HFFc6 (cell line): ENCODE measurements around the gene ADORA2A. TPM values are rescaled to one million over a fixed set of nuclear protein-coding genes. Genes with fewer than 3 reads are reported as not detected.

ENCODE experiments used
- DNase-seq: peaks from one replicate; pipeline ENCODE4 v3.0.0-alpha.2; 2018
- H3K27ac Mint-ChIP-seq: 2 replicates; pipeline ENCODE4 v1.8.0; 2020; ENCODE audit warnings: mild to moderate bottlenecking, mixed read lengths
- H3K27me3 Mint-ChIP-seq: 2 replicates; pipeline ENCODE4 v1.8.0; 2021; ENCODE audit warnings: mild to moderate bottlenecking, moderate library complexity, mixed read lengths; ENCODE audit not compliant: insufficient read depth
- H3K36me3 Mint-ChIP-seq: 2 replicates; pipeline ENCODE4 v1.8.0; 2021; ENCODE audit warnings: low read depth, mixed read lengths
- H3K4me1 Mint-ChIP-seq: 2 replicates; pipeline ENCODE4 v1.8.0; 2020; ENCODE audit warnings: low read depth, mixed read lengths
- H3K4me3 Mint-ChIP-seq: 2 replicates; pipeline ENCODE4 v1.8.0; 2020; ENCODE audit warnings: mild to moderate bottlenecking, moderate library complexity, mixed read lengths
- H3K9me3 Mint-ChIP-seq: 2 replicates; pipeline ENCODE4 v1.8.0; 2020; ENCODE audit warnings: mild to moderate bottlenecking, mixed read lengths
- total RNA-seq, 6 experiments: library from RNA; stranded (reverse); fragmentation: NEBNext Ultra II Directional; extraction: Animal tissue kit (Norgen Biotek cat#: 25700); gene quantifications; 2 replicates in 1 of 6; 3 replicates in 5 of 6; pipeline ENCODE4 v1.2.3, GENCODE V29; 2021
- TF ChIP-seq, protein P1 (sequence below): fragments of 200-600 bp; sonication (generic); IDR thresholded peaks from 2 replicates; pipeline ENCODE4 v1.5.0; 2021; ENCODE audit warnings: antibody characterized with exemption, mild to moderate bottlenecking

Gene ADORA2A
- total RNA-seq, 6 experiments from 2014 or later, result 1.1 to 2.9 (median 1.4) TPM

DNA sequence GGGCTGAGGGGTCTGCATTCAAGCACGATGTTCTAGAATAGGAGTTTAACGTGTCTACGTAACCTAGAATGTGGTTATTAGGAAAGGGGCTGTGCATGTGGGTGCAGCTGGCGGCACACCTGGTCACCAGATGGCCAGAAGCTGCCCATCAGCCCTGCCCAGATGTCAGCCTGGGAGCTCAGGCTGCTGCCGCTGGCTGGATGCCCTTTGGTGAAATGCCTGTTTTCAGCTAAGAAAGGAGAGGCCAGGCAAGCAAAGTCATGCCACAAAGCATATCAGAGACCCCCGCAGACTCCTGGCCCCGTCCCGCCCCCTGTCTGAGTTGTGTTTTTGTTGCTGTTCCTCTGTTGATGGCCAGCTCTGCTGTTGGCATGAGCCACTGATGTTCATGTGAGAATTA, 11.3 kb upstream of the ADORA2A start:
- Mint-ChIP-seq H3K36me3 (0 out of 2 replicates have a peak, but pooled peaks cover 3% of the 10 kb centered on the region), H3K27me3 (peaks cover 1% of the 10 kb centered on the region), H3K4me1 (peaks cover 12% of the 10 kb centered on the region), H3K4me3 (no peak overlapping the region), H3K9me3 (no peaks in the 10 kb centered on the region), H3K27ac (no peak overlapping the region)
- TF ChIP-seq, protein P1, sequence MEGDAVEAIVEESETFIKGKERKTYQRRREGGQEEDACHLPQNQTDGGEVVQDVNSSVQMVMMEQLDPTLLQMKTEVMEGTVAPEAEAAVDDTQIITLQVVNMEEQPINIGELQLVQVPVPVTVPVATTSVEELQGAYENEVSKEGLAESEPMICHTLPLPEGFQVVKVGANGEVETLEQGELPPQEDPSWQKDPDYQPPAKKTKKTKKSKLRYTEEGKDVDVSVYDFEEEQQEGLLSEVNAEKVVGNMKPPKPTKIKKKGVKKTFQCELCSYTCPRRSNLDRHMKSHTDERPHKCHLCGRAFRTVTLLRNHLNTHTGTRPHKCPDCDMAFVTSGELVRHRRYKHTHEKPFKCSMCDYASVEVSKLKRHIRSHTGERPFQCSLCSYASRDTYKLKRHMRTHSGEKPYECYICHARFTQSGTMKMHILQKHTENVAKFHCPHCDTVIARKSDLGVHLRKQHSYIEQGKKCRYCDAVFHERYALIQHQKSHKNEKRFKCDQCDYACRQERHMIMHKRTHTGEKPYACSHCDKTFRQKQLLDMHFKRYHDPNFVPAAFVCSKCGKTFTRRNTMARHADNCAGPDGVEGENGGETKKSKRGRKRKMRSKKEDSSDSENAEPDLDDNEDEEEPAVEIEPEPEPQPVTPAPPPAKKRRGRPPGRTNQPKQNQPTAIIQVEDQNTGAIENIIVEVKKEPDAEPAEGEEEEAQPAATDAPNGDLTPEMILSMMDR, result no peak
- no peak for DNase-seq

DNA sequence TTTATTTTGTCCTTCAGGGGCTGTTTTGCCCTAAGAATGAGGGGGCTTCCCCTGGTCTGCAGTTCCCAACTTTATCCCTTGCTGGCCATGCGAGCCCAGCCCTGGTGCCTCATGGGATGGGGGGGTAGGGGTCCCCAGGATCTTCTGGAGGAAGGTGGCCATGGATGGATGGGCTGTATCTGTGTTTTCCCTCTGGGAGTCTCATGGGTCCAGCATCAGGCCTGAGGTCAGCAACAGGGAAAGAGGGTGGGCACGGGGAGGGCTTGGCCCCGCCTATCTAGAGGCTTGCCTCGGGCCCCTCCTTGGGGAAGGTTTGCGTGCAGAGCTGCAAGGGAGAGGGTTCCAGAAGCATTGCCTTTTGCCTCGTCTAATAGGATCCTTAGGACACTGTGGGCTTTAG, 10.8 kb upstream of the ADORA2A start:
- DNase-seq, result no peak
- Mint-ChIP-seq H3K4me1 (peaks cover 12% of the 10 kb centered on the region), H3K27ac (no peak overlapping the region), H3K36me3 (0 out of 2 replicates have a peak, but pooled peaks cover 3% of the 10 kb centered on the region), H3K9me3 (no peaks in the 10 kb centered on the region), H3K4me3 (no peak overlapping the region), H3K27me3 (peaks cover 1% of the 10 kb centered on the region)
- TF ChIP-seq, protein P1, result no peak

DNA sequence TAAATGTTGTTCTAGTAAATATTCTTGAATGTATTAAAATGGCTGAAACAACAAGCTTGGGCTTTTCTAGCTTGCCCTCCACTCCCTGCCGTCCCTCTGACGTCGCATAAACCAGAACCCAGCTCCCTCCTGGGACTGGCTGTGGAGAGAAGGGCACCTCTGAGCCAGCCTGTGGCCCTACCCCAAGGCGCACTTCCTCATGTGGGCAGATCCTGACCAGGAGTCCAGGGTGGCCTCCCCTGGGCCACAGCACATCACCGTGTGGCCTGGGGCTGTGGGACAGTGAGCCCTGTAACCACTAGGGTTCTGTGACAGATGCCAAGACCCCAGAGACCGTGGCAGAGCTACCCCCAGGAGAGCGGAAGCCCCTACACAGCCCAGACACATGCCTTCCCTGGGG, 10.2 kb upstream of the ADORA2A start:
- Mint-ChIP-seq H3K4me1 (peaks cover 12% of the 10 kb centered on the region), H3K27ac (no peak overlapping the region), H3K36me3 (0 out of 2 replicates have a peak, but pooled peaks cover 3% of the 10 kb centered on the region), H3K9me3 (no peaks in the 10 kb centered on the region), H3K27me3 (peaks cover 1% of the 10 kb centered on the region), H3K4me3 (no peak overlapping the region)
- no peak for DNase-seq
- TF ChIP-seq, protein P1, result no peak

DNA sequence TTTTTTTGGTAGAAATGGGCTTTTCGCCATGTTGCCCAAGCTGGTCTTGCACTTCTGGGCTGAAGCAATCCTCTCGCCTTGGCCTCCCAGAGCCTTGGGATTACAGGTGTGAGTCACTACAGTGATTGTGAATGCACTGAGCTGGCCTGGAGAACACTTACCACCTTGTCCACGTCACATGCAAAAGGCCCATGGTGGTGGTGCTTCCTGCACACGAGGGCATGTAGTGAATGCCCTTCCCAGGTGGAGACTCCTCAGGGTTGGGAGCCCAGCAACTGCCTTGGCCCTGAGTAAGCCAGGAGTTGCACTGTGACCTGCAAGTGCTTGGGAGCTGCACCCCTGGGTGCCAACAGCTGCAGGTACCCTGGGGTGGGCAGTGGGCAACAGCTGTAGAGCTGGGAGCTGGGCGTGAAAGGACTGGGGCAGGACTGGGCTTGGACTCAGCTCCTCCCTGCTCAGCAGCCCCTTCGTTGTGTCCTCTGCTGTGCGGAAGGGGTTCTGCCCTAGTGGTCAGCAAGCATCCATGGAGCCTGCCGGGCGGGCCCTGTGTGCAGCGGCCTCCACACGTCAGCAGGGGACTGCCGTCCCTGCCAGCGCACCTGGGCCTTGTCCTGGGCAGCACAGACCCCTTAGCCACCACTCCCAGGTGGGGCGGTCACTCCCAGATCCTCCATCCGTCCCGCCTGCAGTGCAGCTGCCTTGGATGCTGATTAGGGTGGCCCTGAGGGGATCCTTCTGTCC, 9.3 kb upstream of the ADORA2A start:
- Mint-ChIP-seq H3K27ac (no peak overlapping the region), H3K36me3 (0 out of 2 replicates have a peak, but pooled peaks cover under 1% of the 10 kb centered on the region), H3K27me3 (peaks cover 1% of the 10 kb centered on the region), H3K4me1 (peaks cover 12% of the 10 kb centered on the region), H3K9me3 (no peaks in the 10 kb centered on the region), H3K4me3 (no peak overlapping the region)
- TF ChIP-seq, protein P1, result no peak
- DNase-seq, result no peak

DNA sequence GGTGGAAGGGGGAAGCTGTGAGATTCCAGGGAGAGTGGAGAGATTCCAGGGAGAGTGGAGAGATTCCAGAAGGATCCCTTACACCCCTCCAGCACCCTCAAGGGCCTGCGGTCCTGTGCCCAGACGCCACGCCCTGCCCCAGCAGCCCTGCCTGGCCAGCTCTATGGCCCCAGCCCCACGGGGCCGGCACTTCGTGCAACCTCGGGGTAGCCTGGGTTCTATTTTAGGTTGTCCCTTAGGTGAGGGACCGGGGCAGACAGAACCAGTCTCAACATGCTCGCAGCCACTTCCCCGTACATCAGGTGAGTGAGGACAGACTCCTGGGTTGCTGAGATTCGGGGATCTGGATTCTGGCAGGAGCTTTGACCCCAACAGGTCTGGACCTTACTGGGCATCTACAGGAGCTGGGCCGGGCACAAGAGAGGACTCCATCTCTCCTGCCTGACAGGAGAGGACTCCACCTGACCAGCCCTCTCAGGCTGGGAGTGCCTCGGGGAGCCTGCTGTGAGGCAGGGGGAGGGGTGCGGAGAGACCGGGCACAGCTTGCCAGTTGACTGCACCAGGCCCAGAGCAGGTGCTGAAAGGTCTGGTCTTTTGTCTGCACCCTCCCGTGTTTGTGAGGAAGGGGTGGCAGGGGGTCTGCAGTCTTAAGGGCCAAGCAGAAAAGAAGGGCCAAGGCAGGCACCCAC, 8.5 kb upstream of the ADORA2A start:
- no peaks in the 10 kb centered on the region for H3K9me3 Mint-ChIP-seq
- peaks cover 12% of the 10 kb centered on the region for H3K4me1 Mint-ChIP-seq
- H3K27ac Mint-ChIP-seq, result no peak overlapping the region
- DNase-seq, result no peak
- no peaks in the 10 kb centered on the region for H3K36me3 Mint-ChIP-seq
- TF ChIP-seq, protein P1, result no peak
- H3K4me3 Mint-ChIP-seq, result no peak overlapping the region
- peaks cover 1% of the 10 kb centered on the region for H3K27me3 Mint-ChIP-seq
